Esophagus (tissue), 2 donors: Measurements from ENCODE around the gene NMUR2. TPM values are rescaled to one million over a fixed set of nuclear protein-coding genes. Genes with fewer than 3 reads are reported as not detected.

Source experiments
- H3K27ac ChIP-seq, 2 donors: one replicate each; pipeline ENCODE4 v1.5.1; 2013; ENCODE audit warnings: low read depth in 2 of 2, mild to moderate bottlenecking in 2 of 2, inconsistent platforms in 1 of 2, low read length in 1 of 2, moderate library complexity in 1 of 2
- H3K27me3 ChIP-seq, 2 donors: one replicate each; pipeline ENCODE4 v1.6.1; 2013; ENCODE audit warnings: low read length in 2 of 2, control low read depth in 1 of 2, mild to moderate bottlenecking in 1 of 2; ENCODE audit not compliant: insufficient read depth in 2 of 2, control insufficient read depth in 1 of 2
- H3K36me3 ChIP-seq, 2 donors: one replicate each; pipeline ENCODE4 v1.6.1; 2013; ENCODE audit warnings: low read length in 1 of 2; ENCODE audit not compliant: control insufficient read depth in 2 of 2, insufficient read depth in 2 of 2
- H3K4me1 ChIP-seq, 2 donors: one replicate each; pipeline ENCODE4 v1.6.1; 2013; ENCODE audit warnings: low read length in 1 of 2; ENCODE audit not compliant: control insufficient read depth in 2 of 2, insufficient read depth in 2 of 2
- H3K4me3 ChIP-seq, 2 donors: one replicate each; pipeline ENCODE4 v1.5.1; 2013; ENCODE audit warnings: low read length in 2 of 2, mild to moderate bottlenecking in 2 of 2, low read depth in 1 of 2, moderate library complexity in 1 of 2
- H3K9me3 ChIP-seq, 2 donors: one replicate each; pipeline ENCODE4 v1.6.1; 2013; ENCODE audit warnings: mild to moderate bottlenecking in 2 of 2, low read depth in 1 of 2, low read length in 1 of 2, moderate library complexity in 1 of 2; ENCODE audit not compliant: control insufficient read depth in 2 of 2, insufficient read depth in 1 of 2
- WGBS, 2 donors: extraction: QIAGEN DNeasy Blood & Tissue Kit; methylation state at CpG; one replicate each; pipeline ENCODE4 v1.1.7; 2013; 5-methylcytosine and 5-hydroxymethylcytosine counted together
- polyA plus RNA-seq, 2 donors: library from polyadenylated mRNA; stranded (reverse); fragments of 200-250 nt; gene quantifications; one replicate each; pipeline ENCODE4 v1.2.3, GENCODE V29; 2013
- donor health status: healthy with polysubstance abuse.
- donor health status: Bipolar disorder and iron deficiency.

NMUR2 gene
- polyA plus RNA-seq, 2 donors, result 0.06 TPM; not detected in 1

DNA sequence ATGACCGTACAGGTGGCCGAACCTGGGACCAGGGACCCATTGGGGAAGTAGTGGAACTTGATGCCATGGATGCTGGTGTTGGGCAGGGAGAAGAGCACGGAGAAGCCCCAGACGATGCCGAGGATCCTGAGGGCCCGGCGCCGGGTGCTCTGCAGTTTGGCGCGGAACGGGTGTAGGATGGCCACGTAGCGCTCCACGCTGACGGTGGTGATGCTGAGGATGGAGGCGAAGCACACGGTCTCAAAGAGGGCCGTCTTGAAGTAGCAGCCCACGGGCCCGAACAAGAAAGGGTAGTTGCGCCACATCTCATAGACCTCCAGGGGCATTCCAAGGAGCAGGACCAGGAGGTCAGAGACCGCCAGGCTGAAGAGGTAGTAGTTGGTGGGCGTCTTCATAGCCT, 585 bp downstream of the NMUR2 start:
- peaks cover 0 to 2% of the 10 kb centered on the region in 2 donors for H3K9me3 ChIP-seq
- no peak overlapping the region for H3K27ac ChIP-seq
- WGBS, 2 donors, result 93 to 96% methylated on average over 23 of the region's 23 CpGs
- H3K36me3 ChIP-seq, result no peaks in the 10 kb centered on the region
- no peak overlapping the region for H3K4me3 ChIP-seq
- H3K27me3 ChIP-seq, result no peaks in the 10 kb centered on the region
- no peaks in the 10 kb centered on the region for H3K4me1 ChIP-seq

DNA sequence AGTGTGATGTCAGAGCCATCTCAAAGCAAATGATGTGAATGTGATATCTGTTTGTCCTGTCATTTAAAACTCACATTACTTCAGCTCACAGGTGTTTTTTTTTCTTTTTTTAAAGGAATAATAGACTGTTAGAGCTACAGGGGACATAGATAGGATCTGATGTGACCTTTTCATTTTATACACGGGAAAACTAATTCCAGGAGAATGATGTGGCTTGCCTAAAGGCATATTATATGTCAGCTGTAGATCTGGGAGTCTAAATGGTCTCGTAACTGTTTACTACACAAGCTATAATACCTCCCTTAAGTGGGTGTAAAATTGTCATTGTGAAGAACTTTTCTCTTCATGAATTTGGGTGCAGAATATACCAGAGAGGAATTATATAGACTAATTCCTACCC, 2.0 kb downstream of the NMUR2 start:
- no peak overlapping the region for H3K27ac ChIP-seq
- H3K4me3 ChIP-seq, result no peak overlapping the region
- no peaks in the 10 kb centered on the region for H3K9me3 ChIP-seq
- 36 to 40% methylated on average over 2 of the region's 2 CpGs for WGBS, 2 donors
- no peaks in the 10 kb centered on the region for H3K4me1 ChIP-seq
- H3K36me3 ChIP-seq, result no peaks in the 10 kb centered on the region
- no peaks in the 10 kb centered on the region for H3K27me3 ChIP-seq

DNA sequence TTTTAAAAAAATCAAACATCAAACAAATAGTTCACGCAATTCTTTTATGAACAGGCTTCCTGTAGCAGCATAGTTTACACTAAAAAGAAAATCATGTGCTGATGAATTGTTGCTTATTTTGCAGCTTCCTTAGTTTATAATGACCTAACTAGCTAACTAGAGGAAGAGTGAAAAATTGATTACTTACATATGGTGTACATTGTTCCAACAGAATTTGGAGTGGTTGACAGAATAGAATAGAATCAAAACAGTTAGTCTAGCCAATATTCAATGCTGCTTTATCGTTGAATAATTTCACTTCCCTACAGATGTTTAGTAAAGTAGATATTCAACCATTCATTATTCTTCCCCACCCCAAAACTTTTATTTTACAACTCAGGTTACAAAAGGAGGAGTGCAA, 4.2 kb downstream of the NMUR2 start:
- WGBS, 2 donors, result 33 to 39% methylated on average over 2 of the region's 2 CpGs
- Histone ChIP-seq H3K4me1 (no peaks in the 10 kb centered on the region), H3K27me3 (no peaks in the 10 kb centered on the region), H3K4me3 (no peak overlapping the region), H3K9me3 (no peaks in the 10 kb centered on the region), H3K36me3 (no peaks in the 10 kb centered on the region), H3K27ac (no peak overlapping the region)

DNA sequence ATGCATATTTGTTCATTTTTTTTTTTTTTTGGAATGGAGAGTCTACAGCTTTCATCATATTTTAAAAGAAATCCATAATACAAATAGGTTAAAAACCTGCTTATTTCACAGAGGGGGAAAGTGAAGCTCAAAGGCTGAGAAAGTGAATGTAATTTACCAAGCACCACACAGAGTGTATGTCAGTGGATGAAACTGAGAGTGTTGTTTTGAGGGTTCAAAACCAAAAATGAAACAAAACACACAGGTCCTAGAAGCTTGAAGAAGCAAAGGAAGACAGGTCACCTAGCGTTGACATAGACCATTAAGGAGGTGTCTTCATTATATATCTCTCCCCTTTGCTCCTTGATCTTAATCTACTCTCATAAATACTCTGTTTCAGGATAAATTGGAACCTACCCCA, 7.5 kb downstream of the NMUR2 start:
- Histone ChIP-seq H3K4me3 (no peak overlapping the region), H3K9me3 (no peaks in the 10 kb centered on the region), H3K27me3 (no peaks in the 10 kb centered on the region), H3K36me3 (no peaks in the 10 kb centered on the region), H3K27ac (no peak overlapping the region), H3K4me1 (no peaks in the 10 kb centered on the region)
- 77 to 83% methylated on average over 1 of the region's 1 CpG for WGBS, 2 donors

DNA sequence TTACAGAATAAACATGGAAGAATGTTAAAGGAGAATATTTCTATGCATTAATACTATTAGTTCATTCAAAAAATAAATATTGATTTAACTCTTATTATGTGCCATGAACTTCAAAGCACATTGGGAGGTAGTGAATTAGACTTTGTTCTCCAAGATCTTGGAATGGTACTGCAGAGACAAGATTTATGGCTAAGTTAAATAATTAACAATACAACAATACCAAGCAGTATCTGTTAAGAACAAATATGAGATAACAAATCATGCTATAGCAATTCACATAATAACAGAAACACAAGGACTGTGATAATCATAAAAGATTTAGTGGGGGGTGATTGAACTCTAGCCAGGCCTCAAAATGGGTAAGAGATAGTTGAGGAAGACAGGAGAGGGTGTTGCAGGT, 11.6 kb downstream of the NMUR2 start:
- Histone ChIP-seq H3K4me1 (no peaks in the 10 kb centered on the region), H3K27me3 (no peaks in the 10 kb centered on the region)

DNA sequence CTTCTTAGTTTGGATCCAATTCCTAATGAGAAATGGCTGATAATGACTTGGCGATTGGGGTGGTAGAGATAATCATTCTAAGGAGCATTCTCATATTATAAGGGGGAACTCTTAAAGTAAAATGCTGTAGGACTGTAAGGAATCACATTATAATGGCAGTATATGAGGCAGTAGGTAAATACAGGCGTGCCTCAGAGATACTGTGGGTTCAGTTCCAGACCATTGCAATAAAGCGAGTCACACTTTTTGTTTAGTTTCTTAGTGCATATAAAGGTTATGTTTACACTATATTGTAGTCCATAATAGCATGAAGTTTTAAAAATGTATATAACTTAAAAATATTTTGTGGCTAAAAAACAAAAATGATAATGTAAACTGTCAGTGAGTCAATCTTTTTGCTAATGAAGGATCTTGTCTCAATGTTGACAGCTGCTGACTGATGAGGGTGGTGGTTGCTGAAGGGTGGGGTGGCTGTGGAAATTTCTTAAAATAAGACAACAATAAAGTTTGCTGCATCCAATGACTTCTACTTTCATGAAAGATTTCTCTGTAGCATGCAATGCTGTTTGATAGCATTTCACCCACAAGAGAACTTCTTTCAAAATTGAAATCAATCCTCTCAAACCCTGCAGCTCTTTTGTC, 15.8 kb downstream of the NMUR2 start:
- Histone ChIP-seq H3K36me3 (no peaks in the 10 kb centered on the region), H3K9me3 (no peaks in the 10 kb centered on the region), H3K4me1 (no peaks in the 10 kb centered on the region), H3K4me3 (no peak overlapping the region), H3K27ac (no peak overlapping the region), H3K27me3 (no peaks in the 10 kb centered on the region)
- WGBS, 2 donors, result 55 to 66% methylated on average over 3 of the region's 3 CpGs

More for the DNA sequence above, 11.6 kb downstream of the NMUR2 start:
- no peak overlapping the region for H3K27ac ChIP-seq
- no peaks in the 10 kb centered on the region for H3K36me3 ChIP-seq
- no peaks in the 10 kb centered on the region for H3K9me3 ChIP-seq
- H3K4me3 ChIP-seq, result no peak overlapping the region

DNA sequence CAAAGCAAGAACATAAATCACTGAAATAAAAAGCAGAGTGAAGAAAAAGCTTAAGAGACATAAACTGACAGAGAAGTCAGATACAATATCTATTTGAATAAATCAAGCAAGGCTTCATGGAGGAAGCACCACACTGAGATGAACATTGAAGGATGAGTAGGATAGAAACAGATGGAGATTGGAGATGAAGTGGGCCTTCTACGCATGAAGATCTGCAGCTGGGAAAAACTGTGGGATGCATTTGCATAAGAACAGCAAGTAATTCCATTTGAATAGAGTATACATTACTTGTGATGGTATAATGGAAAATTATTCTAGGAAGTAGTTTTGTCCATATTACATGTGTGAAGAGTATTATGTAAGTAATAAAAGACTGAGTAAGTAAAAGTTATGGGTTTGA, 16.5 kb downstream of the NMUR2 start:
- H3K36me3 ChIP-seq, result no peaks in the 10 kb centered on the region
- WGBS, 2 donors, result 48 to 60% methylated on average over 1 of the region's 1 CpG
- H3K27ac ChIP-seq, result no peak overlapping the region
- no peaks in the 10 kb centered on the region for H3K4me1 ChIP-seq
- no peaks in the 10 kb centered on the region for H3K27me3 ChIP-seq
- H3K4me3 ChIP-seq, result no peak overlapping the region
- no peaks in the 10 kb centered on the region for H3K9me3 ChIP-seq

DNA sequence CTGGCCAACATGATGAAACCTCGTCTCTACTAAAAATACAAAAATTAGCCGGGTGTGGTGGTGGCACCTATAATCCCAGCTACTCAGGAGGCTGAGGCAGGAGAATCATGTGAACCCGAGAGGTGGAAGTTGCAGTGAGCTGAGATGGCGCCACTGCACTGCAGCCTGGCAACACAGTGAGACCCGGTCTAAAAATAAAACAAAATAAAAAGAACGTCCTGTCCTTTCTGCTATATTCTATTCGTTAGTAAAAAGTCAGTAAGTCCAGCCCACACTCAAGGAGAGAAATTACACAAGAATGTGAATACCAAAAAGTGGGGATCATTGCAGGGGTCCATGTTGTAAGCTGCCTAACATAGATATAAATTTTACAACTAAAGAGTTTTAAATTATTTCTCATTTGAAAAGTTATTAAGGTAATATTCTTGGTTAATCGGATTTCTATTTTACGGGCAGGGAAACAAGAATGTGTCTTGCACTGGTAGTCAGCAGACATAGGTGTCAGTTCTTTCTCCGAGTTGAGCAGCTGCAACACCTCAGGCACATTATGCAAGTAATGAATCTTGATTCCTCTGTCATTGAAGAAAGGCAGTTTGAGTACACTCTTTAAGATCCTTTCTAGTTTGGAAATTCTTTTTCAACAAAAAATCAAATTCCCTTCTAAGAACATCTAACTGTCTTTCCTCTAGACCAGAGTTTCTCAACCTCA, 24.5 kb downstream of the NMUR2 start:
- H3K4me1 ChIP-seq, result no peaks in the 10 kb centered on the region
- no peak overlapping the region for H3K27ac ChIP-seq
- H3K9me3 ChIP-seq, result no peaks in the 10 kb centered on the region
- WGBS, 2 donors, result 72 to 74% methylated on average over 10 of the region's 10 CpGs
- no peaks in the 10 kb centered on the region for H3K36me3 ChIP-seq
- no peaks in the 10 kb centered on the region for H3K27me3 ChIP-seq
- H3K4me3 ChIP-seq, result no peak overlapping the region

DNA sequence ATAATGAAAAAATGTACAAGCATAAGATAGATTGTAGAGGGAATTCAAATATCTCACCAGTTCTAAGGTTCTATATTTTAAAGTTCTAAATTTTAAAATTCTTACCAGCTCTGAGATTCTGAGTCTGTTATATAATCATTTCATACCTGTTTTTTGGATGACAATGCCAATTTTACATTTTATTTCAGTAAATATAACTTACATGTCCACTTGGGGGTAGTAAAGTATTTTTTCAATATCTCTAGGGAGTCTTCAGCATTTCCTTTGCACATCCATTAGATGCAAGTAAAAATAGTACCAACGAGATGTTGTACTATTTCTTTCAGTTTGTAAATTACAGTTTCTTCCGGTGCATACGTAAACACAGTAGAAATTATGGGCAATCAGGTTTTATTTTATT, 25.7 kb downstream of the NMUR2 start:
- no peaks in the 10 kb centered on the region for H3K36me3 ChIP-seq
- no peak overlapping the region for H3K4me3 ChIP-seq
- no peaks in the 10 kb centered on the region for H3K4me1 ChIP-seq
- no peaks in the 10 kb centered on the region for H3K27me3 ChIP-seq
- WGBS, 2 donors, result 60 to 66% methylated on average over 3 of the region's 3 CpGs
- H3K27ac ChIP-seq, result no peak overlapping the region
- H3K9me3 ChIP-seq, result no peaks in the 10 kb centered on the region

DNA sequence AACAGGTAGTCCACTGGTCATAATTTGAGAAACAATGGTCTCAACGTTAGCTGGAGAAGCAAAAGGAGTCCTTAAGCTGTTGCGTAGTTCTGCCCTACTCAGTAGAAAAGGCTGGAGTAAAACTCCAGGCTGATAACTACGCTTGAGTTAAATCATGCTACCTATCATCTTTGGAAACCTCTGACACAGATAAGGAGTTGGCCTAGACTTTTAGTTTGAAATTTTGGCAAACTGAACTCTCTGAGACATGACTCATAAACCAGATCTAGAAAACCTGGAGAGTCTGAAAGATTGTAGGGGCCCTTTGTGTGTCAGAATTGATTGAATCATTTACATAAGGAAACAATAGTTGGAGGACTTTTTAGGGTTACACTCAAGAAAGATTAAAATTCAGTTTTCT, 26.3 kb downstream of the NMUR2 start:
- H3K9me3 ChIP-seq, result no peaks in the 10 kb centered on the region
- H3K4me1 ChIP-seq, result no peaks in the 10 kb centered on the region
- WGBS, 2 donors, result 56 to 67% methylated on average over 3 of the region's 3 CpGs
- no peaks in the 10 kb centered on the region for H3K36me3 ChIP-seq
- no peaks in the 10 kb centered on the region for H3K27me3 ChIP-seq
- H3K27ac ChIP-seq, result no peak overlapping the region
- no peak overlapping the region for H3K4me3 ChIP-seq
